Measurements from ENCODE around the gene TSC22D3. TPM values are rescaled to one million over a fixed set of nuclear protein-coding genes. Genes with fewer than 3 reads are reported as not detected.

Gene TSC22D3
- total and polyA plus RNA-seq, 2 experiments from 2014 or later, result 35.9 to 49.0 TPM

- H3K79me2 ChIP-seq (ENCODE audit: insufficient read depth), result no peaks in the 10 kb centered on the region
- no peak overlapping the region for H3K4me2 ChIP-seq (ENCODE audit: unreplicated experiment)
- H3K9me2 ChIP-seq (ENCODE audit: insufficient read depth), result no peaks in the 10 kb centered on the region
- H3K4me1 ChIP-seq (ENCODE audit: insufficient read depth), result peaks cover 31% of the 10 kb centered on the region
- no peaks in the 10 kb centered on the region for H4K20me1 ChIP-seq (ENCODE audit: insufficient read depth)
- H3K9ac ChIP-seq, result no peak overlapping the region
- H3K27ac ChIP-seq, result no peak overlapping the region
- TF ChIP-seq EZH2 (IDR thresholded peaks at IDR 0.05; ENCODE audit: insufficient read depth, poor library complexity, severe bottlenecking), result no peak
- no peak for TF ChIP-seq EZH2phosphoT487 (IDR thresholded peaks at IDR 0.05; ENCODE audit: insufficient read depth, low read depth)
- no peak overlapping the region for H2AFZ ChIP-seq
- no peaks in the 10 kb centered on the region for H3K27me3 ChIP-seq (replicated peaks; ENCODE audit: insufficient read depth)
- H3K4me3 ChIP-seq, result no peak overlapping the region
- H3F3A ChIP-seq (ENCODE audit: insufficient read depth), result peaks cover 22% of the 10 kb centered on the region; the same call in 1 of the 2 replicates
- 0 out of 2 replicates have a peak, but pooled peaks cover 8% of the 10 kb centered on the region for H3K36me3 ChIP-seq (ENCODE audit: low read depth)
- DNase-seq, result no peak
- in situ Hi-C loops (cut with MboI), result no loop called here
- 95 to 96% methylated on average over 6 of the region's 6 CpGs for WGBS, 2 experiments (ENCODE audit: low coverage in 1 of 2, low lambda C conversion rate in 2 of 2, missing lambda C conversion rate in 2 of 2)
- no peaks in the 10 kb centered on the region for H3K9me3 ChIP-seq (ENCODE audit: low read depth)
Measured at GRCh38 chrX:107709266-107709806, 66.3 kb downstream of the TSC22D3 start.

- Histone ChIP-seq H3F3A (ENCODE audit: insufficient read depth) (peaks cover 22% of the 10 kb centered on the region; the same call in 1 of the 2 replicates), H3K36me3 (ENCODE audit: low read depth) (0 out of 2 replicates have a peak, but pooled peaks cover 2% of the 10 kb centered on the region), H3K27ac (no peak overlapping the region), H2AFZ (no peak overlapping the region), H3K4me1 (ENCODE audit: insufficient read depth) (peaks cover 29% of the 10 kb centered on the region), H3K4me3 (no peak overlapping the region), H3K79me2 (ENCODE audit: insufficient read depth) (no peaks in the 10 kb centered on the region), H3K9ac (no peak overlapping the region), H3K27me3 (replicated peaks; ENCODE audit: insufficient read depth) (no peaks in the 10 kb centered on the region), H4K20me1 (ENCODE audit: insufficient read depth) (no peaks in the 10 kb centered on the region), H3K9me3 (ENCODE audit: low read depth) (no peaks in the 10 kb centered on the region), H3K9me2 (ENCODE audit: insufficient read depth) (no peaks in the 10 kb centered on the region), H3K4me2 (ENCODE audit: unreplicated experiment) (no peak overlapping the region)
- in situ Hi-C loops (cut with MboI), result no loop called here
- DNase-seq, result no peak
- TF ChIP-seq EZH2phosphoT487 (IDR thresholded peaks at IDR 0.05; ENCODE audit: insufficient read depth, low read depth) (no peak), EZH2 (IDR thresholded peaks at IDR 0.05; ENCODE audit: insufficient read depth, poor library complexity, severe bottlenecking) (no peak)
- 50 to 100% methylated on average over 1 to 2 of the region's 2 CpGs for WGBS, 2 experiments (ENCODE audit: low coverage in 1 of 2, low lambda C conversion rate in 2 of 2, missing lambda C conversion rate in 2 of 2)
Measured at GRCh38 chrX:107708762-107709161, 66.8 kb downstream of the TSC22D3 start.

- H3K27me3 ChIP-seq (replicated peaks; ENCODE audit: insufficient read depth), result no peaks in the 10 kb centered on the region
- H3K79me2 ChIP-seq (ENCODE audit: insufficient read depth), result no peaks in the 10 kb centered on the region
- WGBS, 2 experiments (ENCODE audit: low coverage in 1 of 2, low lambda C conversion rate in 2 of 2, missing lambda C conversion rate in 2 of 2), result 83 to 89% methylated on average over 9 of the region's 9 CpGs
- H3K36me3 ChIP-seq (ENCODE audit: low read depth), result no peaks in the 10 kb centered on the region
- DNase-seq, result no peak
- H4K20me1 ChIP-seq (ENCODE audit: insufficient read depth), result no peaks in the 10 kb centered on the region
- no peak overlapping the region for H3K27ac ChIP-seq
- H3K9ac ChIP-seq, result no peak overlapping the region
- TF ChIP-seq EZH2phosphoT487 (IDR thresholded peaks at IDR 0.05; ENCODE audit: insufficient read depth, low read depth) (no peak), EZH2 (IDR thresholded peaks at IDR 0.05; ENCODE audit: insufficient read depth, poor library complexity, severe bottlenecking) (no peak)
- H3F3A ChIP-seq (ENCODE audit: insufficient read depth), result peaks cover 14% of the 10 kb centered on the region; the same call in 1 of the 2 replicates
- H3K4me3 ChIP-seq, result no peak overlapping the region
- H3K4me2 ChIP-seq (ENCODE audit: unreplicated experiment), result no peak overlapping the region
- no peaks in the 10 kb centered on the region for H3K9me2 ChIP-seq (ENCODE audit: insufficient read depth)
- no peak overlapping the region for H2AFZ ChIP-seq
- in situ Hi-C loops (cut with MboI), result no loop called here
- H3K9me3 ChIP-seq (ENCODE audit: low read depth), result no peaks in the 10 kb centered on the region
- peaks cover 20% of the 10 kb centered on the region for H3K4me1 ChIP-seq (ENCODE audit: insufficient read depth)
Measured at GRCh38 chrX:107707866-107708265, 67.7 kb downstream of the TSC22D3 start.

- Histone ChIP-seq H3K27me3 (replicated peaks; ENCODE audit: insufficient read depth) (no peaks in the 10 kb centered on the region), H3K9ac (no peak overlapping the region), H4K20me1 (ENCODE audit: insufficient read depth) (no peaks in the 10 kb centered on the region), H3K9me2 (ENCODE audit: insufficient read depth) (no peaks in the 10 kb centered on the region), H3K9me3 (ENCODE audit: low read depth) (no peaks in the 10 kb centered on the region), H2AFZ (no peak overlapping the region), H3K27ac (no peak overlapping the region), H3K4me2 (ENCODE audit: unreplicated experiment) (no peak overlapping the region), H3K4me3 (no peak overlapping the region), H3K36me3 (ENCODE audit: low read depth) (no peaks in the 10 kb centered on the region), H3K4me1 (ENCODE audit: insufficient read depth) (peaks cover 6% of the 10 kb centered on the region), H3F3A (ENCODE audit: insufficient read depth) (peaks cover 1% of the 10 kb centered on the region; the same call in 1 of the 2 replicates), H3K79me2 (ENCODE audit: insufficient read depth) (no peaks in the 10 kb centered on the region)
- no peak for DNase-seq
- no peak for TF ChIP-seq EZH2phosphoT487 (IDR thresholded peaks at IDR 0.05; ENCODE audit: insufficient read depth, low read depth)
- no peak for TF ChIP-seq EZH2 (IDR thresholded peaks at IDR 0.05; ENCODE audit: insufficient read depth, poor library complexity, severe bottlenecking)
- in situ Hi-C loops (cut with MboI), result no loop called here
Measured at GRCh38 chrX:107706309-107706708, 69.3 kb downstream of the TSC22D3 start.

- Histone ChIP-seq H3K27me3 (replicated peaks; ENCODE audit: insufficient read depth) (no peaks in the 10 kb centered on the region), H4K20me1 (ENCODE audit: insufficient read depth) (no peaks in the 10 kb centered on the region), H3K79me2 (ENCODE audit: insufficient read depth) (no peaks in the 10 kb centered on the region), H2AFZ (no peak overlapping the region), H3K36me3 (ENCODE audit: low read depth) (no peaks in the 10 kb centered on the region), H3F3A (ENCODE audit: insufficient read depth) (no peaks in the 10 kb centered on the region), H3K9ac (no peak overlapping the region), H3K9me2 (ENCODE audit: insufficient read depth) (no peaks in the 10 kb centered on the region), H3K9me3 (ENCODE audit: low read depth) (no peaks in the 10 kb centered on the region), H3K4me2 (ENCODE audit: unreplicated experiment) (no peak overlapping the region), H3K4me3 (no peak overlapping the region), H3K4me1 (ENCODE audit: insufficient read depth) (no peaks in the 10 kb centered on the region), H3K27ac (no peak overlapping the region)
- TF ChIP-seq EZH2phosphoT487 (IDR thresholded peaks at IDR 0.05; ENCODE audit: insufficient read depth, low read depth) (no peak), EZH2 (IDR thresholded peaks at IDR 0.05; ENCODE audit: insufficient read depth, poor library complexity, severe bottlenecking) (no peak)
- in situ Hi-C loops (cut with MboI), result no loop called here
- DNase-seq, result no peak
- WGBS, 2 experiments (ENCODE audit: low coverage in 1 of 2, low lambda C conversion rate in 2 of 2, missing lambda C conversion rate in 2 of 2), result 58 to 67% methylated on average over 2 of the region's 2 CpGs
Measured at GRCh38 chrX:107704587-107704986, 71.0 kb downstream of the TSC22D3 start.
